Measurements from ENCODE around the gene PLEKHO1.
A peak's percentile ranks its signal among the peaks of the same experiment; 100 is the strongest.

The PLEKHO1 gene

DNA sequence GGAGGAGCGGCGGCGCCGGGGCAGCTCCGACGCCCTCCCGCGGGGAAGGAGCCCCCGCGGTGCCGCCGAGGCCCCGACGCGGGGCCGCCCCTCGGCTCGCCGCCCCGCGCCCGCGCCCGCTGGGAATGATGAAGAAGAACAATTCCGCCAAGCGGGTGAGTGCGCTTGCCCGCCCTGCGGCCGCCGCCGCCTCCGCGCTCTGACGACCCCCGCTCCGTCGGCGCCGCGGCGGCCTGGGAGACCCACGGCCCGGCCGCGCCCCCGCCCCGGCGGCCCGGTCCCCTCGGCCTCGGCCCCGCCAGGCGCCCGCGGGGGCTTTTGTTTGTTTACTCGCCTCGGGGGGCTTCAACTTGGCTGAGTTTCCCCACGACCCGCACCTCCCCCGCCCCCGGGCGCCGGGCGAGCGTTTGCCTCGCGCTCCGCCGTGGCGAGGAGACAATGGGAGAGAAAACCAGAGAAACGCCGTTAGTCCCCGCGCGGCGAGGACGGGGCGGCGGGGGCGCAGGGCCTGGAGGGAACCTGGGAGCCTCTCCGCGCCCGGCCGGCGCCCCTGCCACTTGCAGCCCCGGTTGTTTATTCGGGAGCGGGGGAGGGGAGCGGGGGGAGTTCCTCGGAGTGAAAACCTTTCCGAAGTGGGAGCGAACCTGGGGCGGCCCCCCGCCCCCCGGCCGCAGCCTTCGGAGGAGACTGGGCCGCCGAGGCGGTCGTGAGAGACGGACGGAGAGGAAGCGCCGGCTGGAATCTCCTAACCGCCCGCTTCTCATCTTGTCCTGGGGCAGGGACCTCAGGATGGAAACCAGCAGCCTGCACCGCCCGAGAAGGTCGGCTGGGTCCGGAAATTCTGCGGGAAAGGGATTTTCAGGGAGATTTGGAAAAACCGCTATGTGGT lies 661 bp downstream of the PLEKHO1 start:
- DNase-seq (ENCODE audit: low spot score), result no peak

DNA sequence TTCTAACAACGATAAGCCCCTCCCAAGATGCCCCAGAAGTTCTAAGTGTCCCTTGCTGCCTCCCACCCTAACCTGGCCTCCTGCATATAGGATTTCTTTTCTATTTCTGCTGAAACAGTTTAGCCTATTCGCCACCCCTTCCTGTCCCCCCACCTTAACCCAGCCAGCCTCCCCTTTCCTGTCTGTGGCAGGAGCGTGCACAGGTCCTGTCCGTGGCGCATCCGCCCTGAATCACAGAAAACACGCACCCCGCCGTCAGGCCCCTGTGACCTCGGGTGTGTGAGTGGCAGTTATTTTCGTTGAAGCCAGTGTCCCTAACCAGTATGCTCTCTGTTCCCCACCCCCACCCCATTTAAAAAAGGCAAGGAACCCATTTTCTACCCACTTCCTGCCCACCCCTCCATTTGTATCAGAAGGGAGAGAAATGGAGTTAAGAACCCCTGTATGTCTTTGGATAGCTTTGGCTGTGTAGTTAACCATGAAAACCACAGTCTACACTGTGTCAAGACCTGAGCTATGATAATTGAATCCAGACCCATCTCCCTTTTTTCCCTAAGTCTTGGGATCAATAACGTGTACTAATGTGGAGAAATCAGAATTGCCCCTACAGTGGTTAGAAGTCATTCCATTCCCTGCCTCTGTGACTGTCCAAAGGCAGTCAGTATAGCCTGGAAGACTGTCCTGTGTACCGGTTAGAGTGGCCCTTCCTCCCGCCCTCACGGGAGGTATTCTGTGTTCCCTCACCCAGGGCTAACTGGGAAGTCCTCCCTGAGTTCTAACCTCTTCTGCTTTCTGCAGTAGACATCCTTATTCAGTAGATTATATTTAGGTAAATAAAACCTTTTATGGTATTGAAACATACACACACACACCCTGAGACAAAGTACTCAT lies 1.8 kb downstream of the PLEKHO1 start:
- DNase-seq (ENCODE audit: low spot score), result no peak

DNA sequence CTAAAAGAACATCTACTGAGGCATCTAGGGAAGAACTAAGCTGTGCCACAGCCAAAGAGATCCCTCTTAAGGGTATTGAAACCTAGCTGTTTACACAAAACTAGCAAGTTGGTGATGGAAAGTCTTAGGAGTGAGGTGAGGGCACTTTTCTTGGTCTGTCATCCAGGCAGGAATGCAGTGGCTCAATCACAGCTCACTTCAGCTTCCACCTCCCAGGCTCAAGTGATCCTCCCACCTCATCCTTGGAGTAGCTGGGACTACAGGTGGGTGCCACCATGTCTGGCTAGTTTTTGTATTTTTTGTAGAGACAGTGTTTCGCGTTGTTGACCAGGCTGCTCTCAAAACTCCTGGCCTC lies 2.4 kb downstream of the PLEKHO1 start:
- DNase-seq (ENCODE audit: low spot score), result no peak

DNA sequence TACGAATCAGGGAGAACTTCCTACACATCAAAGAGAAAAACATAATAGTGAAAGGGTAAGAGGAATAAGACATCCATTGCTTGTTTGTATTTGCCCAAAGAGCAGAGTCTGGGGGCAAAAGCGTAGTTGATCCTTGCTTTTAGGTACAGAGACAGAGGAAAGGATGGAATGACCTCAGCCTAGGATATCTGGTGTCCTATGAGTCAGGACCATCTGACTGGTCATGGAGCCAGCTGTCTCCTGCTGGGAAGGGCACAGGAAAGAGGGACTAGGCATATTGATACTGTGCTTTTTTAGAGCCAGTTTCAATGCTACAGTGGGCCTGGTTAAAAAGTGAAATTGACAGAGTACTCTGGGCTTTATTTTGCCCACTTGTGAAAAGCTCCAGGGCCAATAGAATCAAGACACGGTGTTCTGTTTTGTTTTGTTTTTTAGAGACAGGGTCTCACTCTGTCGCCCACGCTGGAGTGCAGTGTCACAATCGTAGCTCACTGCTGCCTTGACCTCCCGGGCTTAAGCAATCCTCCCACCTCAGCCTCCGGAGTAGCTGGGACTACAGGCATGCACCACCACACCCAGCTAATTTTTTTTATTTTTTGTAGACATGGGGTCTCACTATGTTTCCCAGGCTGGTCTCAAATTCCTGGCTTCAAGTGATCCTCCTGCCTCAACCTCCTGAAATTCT lies 3.2 kb downstream of the PLEKHO1 start:
- DNase-seq (ENCODE audit: low spot score), result no peak

DNA sequence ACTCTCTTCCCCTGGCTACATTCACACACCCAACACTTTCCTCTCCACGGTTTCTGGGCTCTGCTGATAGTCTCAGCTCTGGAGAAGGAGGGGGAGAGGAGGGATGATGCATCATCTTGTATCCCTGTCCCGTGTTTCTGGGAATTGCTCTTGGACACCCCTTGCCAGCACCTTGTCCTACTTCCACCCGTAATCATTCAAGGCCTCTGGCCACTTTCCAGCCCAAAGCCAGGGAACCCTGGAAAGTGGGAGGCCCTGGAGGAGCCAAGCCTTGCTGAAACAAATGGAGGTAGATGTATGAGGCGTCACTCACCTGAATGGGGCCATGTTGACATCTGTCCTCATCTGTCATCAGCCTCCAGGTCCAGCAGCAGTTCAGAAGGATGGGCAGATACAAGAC lies 4.4 kb downstream of the PLEKHO1 start:
- DNase-seq (ENCODE audit: low spot score), result no peak

DNA sequence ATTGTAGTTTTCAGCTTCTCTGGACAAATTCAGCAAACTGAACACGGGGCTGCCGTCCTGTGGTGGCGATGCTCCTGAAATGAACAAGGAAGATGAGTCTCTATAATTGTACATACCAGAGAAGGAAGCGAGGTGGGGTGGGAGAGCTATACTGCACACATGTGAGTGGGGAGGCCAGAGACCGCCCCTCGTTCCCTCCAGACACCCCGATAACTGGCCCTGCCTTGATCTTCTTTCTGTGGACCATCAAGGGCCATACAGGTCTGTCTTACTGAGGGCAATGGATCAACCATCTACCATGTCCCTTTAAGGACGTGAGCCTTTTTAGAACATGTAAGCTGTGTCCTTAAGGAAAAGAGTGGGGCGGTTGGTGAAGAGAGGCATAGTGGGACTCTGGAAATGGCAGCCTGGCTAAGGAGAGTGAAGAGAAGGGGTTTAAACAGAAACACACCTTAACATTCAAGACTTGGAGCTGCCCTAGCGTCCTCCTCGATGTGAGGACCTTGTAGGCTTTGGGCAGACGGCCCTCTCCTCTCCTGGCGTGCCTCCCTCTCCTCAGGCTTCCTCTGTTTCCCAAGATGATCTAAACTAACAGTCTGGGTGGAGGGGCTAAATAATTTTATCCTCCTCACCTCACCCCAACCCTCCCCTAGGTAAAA lies 5.8 kb downstream of the PLEKHO1 start:
- DNase-seq (ENCODE audit: low spot score), result no peak

DNA sequence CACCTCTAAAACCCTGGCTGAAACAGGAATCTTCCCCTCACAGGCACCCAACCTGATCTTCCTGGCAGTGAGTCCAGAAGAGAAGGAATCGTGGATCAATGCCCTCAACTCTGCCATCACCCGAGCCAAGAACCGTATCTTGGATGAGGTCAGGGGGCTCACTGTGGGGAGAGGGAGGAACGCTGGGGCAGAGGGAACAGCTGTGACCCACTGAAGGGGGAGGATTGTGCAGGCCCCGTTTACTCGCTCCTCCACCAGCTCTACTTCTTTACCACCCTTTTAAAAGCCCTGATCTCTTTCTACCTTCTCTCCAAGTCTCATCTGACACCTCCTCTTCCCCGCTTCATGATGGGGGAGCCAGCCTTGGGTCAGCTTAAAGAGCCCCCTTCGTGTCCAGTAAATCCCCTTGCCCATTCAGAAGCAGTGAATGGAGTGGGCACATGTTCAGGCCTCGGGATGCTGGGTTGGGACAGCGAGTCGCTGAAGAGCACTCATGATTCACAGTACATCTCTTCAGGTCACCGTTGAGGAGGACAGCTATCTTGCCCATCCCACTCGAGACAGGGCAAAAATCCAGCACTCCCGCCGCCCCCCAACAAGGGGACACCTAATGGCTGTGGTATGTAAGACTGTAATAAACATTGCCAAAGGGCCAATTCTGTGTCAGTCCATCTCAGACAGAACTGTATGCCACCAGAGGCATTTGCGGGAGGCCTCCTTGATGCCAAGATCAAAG lies 7.3 kb downstream of the PLEKHO1 start:
- no peak for DNase-seq (ENCODE audit: low spot score)

DNA sequence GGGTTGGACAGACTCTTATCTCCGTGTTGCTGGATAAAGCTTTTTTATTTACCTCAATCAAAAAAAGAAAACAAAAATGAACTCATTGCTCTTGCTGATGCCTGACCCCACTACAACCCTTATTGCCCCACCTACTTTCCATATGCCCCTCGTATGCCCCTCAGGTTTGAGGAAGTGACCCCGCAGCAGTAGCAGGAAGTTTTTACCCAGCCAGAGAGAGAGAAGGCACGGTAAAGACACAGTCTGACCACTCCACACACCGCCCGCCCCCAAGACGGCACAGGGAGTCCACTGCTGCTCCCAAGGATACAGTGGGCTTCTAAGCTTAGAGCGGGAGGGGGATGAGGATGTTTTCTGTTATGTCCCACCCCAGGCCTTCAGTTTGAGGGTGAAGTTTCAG lies 9.8 kb downstream of the PLEKHO1 start:
- no peak for DNase-seq (ENCODE audit: low spot score)

DNA sequence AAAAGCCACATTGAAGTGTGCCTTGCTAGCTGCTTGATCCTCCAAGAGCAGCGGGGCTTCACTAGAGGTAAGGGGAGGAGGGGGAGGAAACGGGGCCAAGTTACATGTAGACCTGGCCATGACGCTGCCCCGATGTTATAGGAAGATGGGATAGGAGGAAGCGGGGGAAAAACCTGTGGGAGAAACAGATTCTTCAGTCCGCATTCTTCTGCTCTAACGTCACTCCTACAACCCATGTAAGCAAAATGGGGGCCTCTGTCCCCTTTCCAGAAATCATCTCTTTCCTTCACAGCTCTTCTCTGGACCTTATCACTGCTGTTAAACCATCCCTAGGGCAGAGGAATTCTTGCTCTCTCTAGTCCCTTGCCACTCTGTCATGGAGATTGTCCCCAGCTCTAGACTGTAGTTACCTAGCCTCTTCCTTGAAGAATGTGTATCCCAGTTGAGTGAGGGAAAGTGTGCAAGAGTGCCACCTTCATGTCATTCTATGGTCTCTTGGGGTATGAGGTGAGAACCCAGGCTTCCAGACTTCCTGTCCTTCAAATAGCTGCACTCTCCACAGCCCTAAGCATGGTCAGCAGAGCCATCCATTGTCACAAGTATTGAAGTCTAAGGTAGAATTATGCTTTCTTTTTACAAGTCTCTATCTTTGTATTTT lies 11.4 kb downstream of the PLEKHO1 start:
- DNase-seq (ENCODE audit: low spot score), result peak; percentile 26

DNA sequence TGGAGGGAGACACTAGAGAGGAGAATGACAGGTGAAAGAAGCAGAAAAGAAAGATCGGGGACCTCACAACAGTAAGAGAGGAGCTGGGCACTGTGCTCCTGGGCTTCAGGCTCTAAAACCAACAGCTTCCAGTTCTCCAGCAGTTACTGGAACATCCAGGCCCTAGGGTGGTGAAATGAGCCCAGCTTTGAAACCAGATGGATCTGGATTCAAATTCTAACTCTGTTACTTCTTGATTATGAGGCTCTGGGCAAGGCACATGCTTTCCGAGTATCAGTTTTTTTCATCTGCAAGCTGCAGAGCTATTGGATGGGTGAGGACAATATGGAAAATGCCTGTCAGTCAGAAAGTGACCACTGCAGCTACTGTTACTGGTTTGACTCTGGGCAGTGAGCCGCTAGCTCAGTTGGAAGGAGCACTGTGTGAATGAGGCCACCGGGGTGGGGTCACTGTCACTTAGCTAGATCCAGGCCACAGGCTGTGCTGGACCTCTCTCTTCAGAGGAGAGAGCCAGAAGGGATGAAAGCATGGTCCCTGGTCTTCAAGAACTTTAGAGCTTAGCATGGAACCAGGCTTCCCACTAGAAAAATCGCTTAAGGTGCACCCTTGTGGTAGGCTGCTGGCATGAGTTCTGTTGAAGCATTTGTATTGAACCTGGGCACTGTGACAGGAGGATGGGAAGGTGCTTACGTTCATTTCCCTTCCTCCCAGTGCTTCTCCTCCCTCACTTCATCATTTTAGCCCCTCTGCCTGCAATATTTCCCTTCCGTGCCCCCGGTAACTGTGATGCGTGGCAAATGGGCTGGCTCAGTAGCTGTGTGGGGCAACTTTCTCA lies 12.2 kb downstream of the PLEKHO1 start:
- peak; percentile 74 for DNase-seq (ENCODE audit: low spot score)

DNA sequence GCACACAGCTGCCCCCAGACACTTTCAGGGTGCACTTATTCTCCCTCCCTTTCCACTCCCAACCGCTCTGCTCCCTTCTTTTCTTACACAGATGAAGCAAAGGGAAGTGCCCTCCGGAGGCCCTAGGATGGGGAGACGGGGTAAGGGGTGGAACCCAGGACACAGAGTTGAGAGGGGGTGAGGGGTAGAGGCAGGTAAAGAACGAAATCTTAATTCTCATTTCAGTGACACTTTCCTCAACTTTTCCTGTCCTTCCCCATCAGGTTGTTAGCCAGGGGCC lies 12.8 kb downstream of the PLEKHO1 start:
- DNase-seq (ENCODE audit: low spot score), result no peak

DNA sequence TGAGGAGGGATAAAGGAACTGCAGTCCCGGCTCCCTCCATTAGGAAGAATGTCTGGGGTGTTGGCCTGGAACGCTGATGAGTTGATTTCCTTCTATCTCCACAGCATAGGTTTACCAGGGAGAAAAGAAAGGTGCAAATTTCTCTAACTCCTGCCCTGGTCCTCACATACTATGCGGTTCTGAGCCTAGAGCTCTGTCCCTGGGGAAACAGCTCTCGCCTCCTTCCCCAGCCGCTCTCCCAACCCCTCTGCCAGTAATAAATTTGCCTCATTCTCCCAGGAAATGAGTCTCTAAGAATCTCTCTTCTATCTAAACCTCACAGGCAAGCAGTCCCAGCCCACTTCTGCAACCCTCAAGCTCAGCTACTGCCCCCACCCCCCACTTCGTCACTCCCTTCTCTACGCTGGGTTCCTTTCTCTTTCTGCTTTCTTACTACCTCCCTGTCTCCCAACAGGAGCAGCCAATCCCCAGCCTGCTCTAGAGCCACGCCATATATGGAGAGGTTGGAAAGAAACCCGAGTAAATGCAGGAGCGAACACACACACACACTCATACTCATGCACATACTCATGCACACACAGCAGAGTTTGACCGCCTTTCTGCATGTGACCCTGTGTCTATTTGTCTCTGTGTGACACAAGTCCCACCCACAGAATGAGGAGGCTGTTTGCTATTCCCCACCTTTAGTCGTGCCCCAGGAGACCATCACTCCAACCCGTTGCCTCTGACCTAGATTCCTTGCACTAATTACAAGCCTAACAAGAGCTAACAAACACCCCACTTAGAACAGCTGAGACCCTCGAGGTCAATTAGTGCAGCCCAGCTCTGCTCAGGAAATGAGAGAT lies 13.4 kb downstream of the PLEKHO1 start:
- DNase-seq (ENCODE audit: low spot score), result peak; percentile 99

DNA sequence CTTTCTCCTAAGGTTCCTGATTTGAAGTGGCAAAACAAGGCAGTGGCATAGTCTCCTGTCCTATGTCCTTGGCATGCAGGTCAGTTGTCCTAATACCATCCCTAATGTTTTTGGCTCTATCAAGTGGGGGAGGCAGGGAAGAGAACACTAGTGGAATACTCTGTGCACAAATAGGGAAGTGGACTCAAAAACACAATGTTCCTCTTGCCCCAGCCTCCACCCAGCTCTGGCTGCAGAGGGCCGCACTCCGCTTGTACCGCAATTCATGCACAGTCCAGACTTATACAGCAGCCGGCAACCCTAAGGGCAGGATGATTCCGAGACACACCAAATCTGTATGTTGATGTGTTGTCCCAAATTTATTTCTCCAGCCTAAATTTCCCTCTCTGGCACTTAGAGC lies 14.5 kb downstream of the PLEKHO1 start:
- DNase-seq (ENCODE audit: low spot score), result no peak

DNA sequence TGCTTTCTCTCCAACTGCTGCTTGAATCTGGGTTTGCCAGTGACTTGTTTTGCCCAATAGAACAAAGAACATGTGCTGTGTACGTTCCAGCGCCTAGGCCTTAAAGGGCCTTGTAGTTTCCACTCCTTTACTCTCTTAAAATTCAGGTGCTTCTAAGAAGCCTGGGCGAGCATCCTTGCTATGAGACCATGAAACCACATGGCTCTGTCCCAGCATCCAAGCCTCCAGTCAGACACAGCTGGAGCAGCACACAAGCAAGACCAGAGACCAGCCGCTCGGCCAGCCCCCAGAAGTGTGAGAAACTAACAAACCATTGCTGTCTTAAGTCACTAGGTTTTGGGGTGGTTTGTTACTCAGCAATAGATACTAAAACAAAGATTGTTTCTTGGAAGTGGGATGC lies 15.1 kb downstream of the PLEKHO1 start:
- DNase-seq (ENCODE audit: low spot score), result peak; percentile 36

DNA sequence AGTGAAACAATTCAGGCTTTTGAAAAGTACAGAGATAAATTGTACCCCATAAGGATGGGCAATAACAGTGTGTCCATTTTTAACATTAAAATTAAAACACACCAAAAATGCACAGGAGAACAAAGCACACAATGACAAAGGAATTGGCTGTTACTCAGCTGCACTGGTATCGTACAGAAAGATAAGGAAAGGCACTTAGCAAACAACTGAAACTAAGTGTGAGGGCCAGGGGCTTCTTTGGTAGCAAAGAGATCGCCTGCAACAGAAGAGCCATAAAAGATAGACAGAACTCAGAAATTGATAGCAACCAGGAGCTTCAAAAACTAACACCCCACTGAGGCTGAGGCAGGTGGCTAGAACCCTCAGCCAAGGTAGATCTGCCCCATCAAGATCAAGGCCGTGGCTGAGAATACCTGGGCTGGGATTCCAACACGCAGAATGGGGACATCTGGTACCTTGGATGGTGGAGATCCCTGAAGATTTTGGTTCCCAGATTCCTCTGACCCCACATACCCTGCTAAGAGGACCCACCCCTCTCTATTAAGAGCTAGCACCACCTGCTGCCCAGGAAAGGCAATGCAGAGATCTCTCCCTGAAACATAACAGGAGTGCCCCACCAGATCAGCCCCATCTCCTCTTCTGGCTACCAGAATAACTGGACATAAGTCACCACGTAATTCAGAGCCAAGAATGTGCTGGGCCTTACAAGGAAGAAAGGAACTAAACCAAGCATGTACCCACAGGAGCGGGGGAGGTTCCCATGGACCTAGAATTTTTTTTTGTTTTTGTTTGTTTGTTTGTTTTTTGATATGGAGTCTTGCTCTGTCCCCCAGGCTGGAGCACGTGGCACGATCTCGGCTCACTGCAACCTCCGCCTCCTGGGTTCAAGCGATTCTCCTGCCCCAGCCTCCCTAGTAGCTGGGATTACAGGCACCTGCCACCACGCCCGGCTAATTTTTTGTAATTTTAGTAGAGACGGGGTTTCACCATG lies 16.2 kb downstream of the PLEKHO1 start:
- DNase-seq (ENCODE audit: low spot score), result peak; percentile 80

DNA sequence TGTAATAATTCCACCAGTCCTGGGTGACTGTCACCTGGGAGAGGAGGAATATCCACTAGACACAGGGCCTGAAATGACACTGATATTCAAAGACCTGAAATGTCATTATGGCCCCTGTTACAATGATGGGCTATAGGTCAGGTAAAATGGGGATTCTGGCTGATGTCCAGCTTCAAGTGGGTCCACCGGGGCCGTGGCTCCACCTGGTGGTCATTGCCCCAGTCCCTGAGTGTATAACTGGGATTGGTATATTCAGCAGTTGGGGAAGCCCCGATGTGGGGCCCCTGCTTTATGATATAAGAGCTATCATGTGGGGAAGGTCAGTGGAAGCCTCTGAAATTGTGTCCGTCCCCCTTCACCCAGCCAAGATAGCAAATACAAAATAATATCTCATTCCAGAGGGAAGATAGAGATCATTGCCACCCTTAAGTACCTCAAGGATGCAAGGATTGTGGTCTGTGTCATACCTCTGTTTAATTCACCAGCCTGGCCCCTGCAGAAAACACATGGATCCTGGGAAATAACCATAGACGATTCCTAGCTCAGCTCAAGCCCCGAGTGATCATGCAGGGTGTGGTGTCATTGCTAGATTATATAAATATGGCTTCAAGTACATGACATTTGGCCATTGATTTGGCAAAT lies 19.4 kb downstream of the PLEKHO1 start:
- DNase-seq (ENCODE audit: low spot score), result peak; percentile 73

DNA sequence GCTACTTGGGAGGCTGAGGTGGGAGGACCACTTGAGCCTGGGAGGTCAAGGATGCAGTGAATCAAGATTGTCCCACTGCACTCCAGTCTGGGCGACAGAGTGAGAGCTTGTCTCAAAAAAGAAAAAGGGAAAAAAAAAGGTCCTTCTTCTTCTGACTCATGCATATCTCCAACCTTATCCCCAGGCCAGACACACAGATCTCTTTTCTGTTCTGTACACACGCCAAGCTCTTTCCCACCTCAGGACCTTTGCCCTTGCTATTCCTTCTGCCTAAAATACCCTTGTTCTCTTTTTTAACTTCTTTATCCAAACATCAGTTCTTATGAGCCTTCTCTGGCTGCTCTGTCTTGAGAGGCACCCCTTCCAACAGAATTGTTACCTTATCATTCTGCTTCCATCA lies 22.1 kb downstream of the PLEKHO1 start:
- DNase-seq (ENCODE audit: low spot score), result no peak
